BJ (cell line): ENCODE measurements around the gene KIAA1328. TPM values are rescaled to one million over a fixed set of nuclear protein-coding genes. Genes with fewer than 3 reads are reported as not detected.

Source experiments
- CTCF ChIA-PET: fragments of 350-600 bp; formaldehyde crosslinking; extraction: SDS; loops from one replicate; lab custom pipeline; 2021; ENCODE audit warnings: antibody characterized with exemption, inconsistent platforms; lab: Yijun Ruan, JAX
- POLR2A ChIA-PET: fragments of 300-600 bp; sonication (Branson Sonifier 250); formaldehyde crosslinking; extraction: SDS; loops from one replicate; lab custom pipeline; 2021; ENCODE audit warnings: antibody characterized with exemption; lab: Charles Lee
- DNase-seq: peaks from one replicate; pipeline ENCODE4 v3.0.0-alpha.2; 2011; ENCODE audit warnings: low read depth
- H3K27me3 ChIP-seq: 2 replicates; pipeline ENCODE4 v1.6.0; 2011; ENCODE audit warnings: low read length; ENCODE audit not compliant: control insufficient read depth, insufficient read depth
- H3K36me3 ChIP-seq: 2 replicates; pipeline ENCODE4 v1.5.1; 2011; ENCODE audit warnings: low read length; ENCODE audit not compliant: control insufficient read depth, insufficient read depth
- H3K4me3 ChIP-seq: 2 replicates; pipeline ENCODE4 v1.5.1; 2011; ENCODE audit warnings: low read depth, mild to moderate bottlenecking, control low read depth, low read length
- polyA plus RNA-seq: library from polyadenylated mRNA; depleted of rRNA; stranded (reverse); fragments of >200 nt; gene quantifications from 2 replicates; pipeline ENCODE4 v1.2.3, GENCODE V29; 2011
- TF ChIP-seq, protein P1 (sequence below): IDR thresholded peaks from 2 replicates; pipeline ENCODE4 v1.5.1; 2011; ENCODE audit warnings: low read depth, mild to moderate bottlenecking, control low read depth, inconsistent platforms, low read length, moderate library complexity; ENCODE audit not compliant: insufficient read depth

KIAA1328 gene
- polyA plus RNA-seq, 1 experiment: 2.2 TPM

DNA sequence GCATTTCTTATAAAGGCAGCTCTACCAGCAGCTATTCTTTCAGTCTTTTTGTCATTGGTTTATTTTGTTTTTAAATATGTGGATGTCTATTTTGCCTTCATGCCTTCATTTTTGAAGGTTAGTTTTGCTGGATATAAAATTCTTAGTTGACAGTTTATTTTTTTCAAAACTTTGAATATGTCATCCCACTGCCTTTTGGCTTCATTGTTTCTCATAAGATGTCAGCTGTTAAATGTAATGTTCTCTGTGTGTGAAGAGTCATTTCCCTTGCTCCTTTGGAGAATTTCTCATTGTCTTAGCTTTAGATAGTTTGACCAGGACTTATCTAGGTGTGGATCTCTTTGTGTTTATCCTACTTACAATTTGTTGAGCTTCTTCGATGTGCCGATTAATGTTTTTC is 213.5 kb downstream of the KIAA1328 start:
- no peak for DNase-seq
- POLR2A ChIA-PET: no interaction called here
- no peaks in the 10 kb centered on the region for H3K36me3 ChIP-seq
- H3K27me3 ChIP-seq: no peaks in the 10 kb centered on the region
- no peak overlapping the region for H3K4me3 ChIP-seq
- TF ChIP-seq, protein P1, sequence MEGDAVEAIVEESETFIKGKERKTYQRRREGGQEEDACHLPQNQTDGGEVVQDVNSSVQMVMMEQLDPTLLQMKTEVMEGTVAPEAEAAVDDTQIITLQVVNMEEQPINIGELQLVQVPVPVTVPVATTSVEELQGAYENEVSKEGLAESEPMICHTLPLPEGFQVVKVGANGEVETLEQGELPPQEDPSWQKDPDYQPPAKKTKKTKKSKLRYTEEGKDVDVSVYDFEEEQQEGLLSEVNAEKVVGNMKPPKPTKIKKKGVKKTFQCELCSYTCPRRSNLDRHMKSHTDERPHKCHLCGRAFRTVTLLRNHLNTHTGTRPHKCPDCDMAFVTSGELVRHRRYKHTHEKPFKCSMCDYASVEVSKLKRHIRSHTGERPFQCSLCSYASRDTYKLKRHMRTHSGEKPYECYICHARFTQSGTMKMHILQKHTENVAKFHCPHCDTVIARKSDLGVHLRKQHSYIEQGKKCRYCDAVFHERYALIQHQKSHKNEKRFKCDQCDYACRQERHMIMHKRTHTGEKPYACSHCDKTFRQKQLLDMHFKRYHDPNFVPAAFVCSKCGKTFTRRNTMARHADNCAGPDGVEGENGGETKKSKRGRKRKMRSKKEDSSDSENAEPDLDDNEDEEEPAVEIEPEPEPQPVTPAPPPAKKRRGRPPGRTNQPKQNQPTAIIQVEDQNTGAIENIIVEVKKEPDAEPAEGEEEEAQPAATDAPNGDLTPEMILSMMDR: no peak
- CTCF ChIA-PET: no interaction called here

- TF ChIP-seq, protein P1: no peak
- Histone ChIP-seq H3K36me3 (no peaks in the 10 kb centered on the region), H3K27me3 (no peaks in the 10 kb centered on the region), H3K4me3 (no peak overlapping the region)
- CTCF ChIA-PET: no interaction called here
- DNase-seq: no peak
- POLR2A ChIA-PET: no interaction called here
Measured at GRCh38 chr18:37055137-37055802, 226.3 kb downstream of the KIAA1328 start.

GRCh38 chr18:37064187-37064586 is 235.3 kb downstream of the KIAA1328 start:
- no peaks in the 10 kb centered on the region for H3K27me3 ChIP-seq
- TF ChIP-seq, protein P1: no peak
- ChIA-PET POLR2A (no interaction called here), CTCF (no interaction called here)
- no peak overlapping the region for H3K4me3 ChIP-seq
- H3K36me3 ChIP-seq: no peaks in the 10 kb centered on the region
- no peak for DNase-seq

- TF ChIP-seq, protein P1: no peak
- no peak for DNase-seq
- CTCF ChIA-PET: no interaction called here
- Histone ChIP-seq H3K4me3 (no peak overlapping the region), H3K36me3 (no peaks in the 10 kb centered on the region), H3K27me3 (no peaks in the 10 kb centered on the region)
- POLR2A ChIA-PET: no interaction called here
Measured at GRCh38 chr18:37065254-37065653, 236.3 kb downstream of the KIAA1328 start.

GRCh38 chr18:37084912-37085311 is 256.0 kb downstream of the KIAA1328 start:
- no peak for DNase-seq
- TF ChIP-seq, protein P1: no peak
- ChIA-PET POLR2A (no interaction called here), CTCF (no interaction called here)
- H3K4me3 ChIP-seq: no peak overlapping the region
- no peaks in the 10 kb centered on the region for H3K27me3 ChIP-seq
- H3K36me3 ChIP-seq: no peaks in the 10 kb centered on the region
